Upper lobe of left lung (tissue), 4 donors: ENCODE data around the gene SLC12A8.

Experiments used
- CTCF ChIP-seq, 6 experiments: fragments of 450-650 bp in 4 of 6; fragments of 200-600 bp in 2 of 6; sonication (generic) in 2 of 6; IDR thresholded peaks; one replicate each; pipeline ENCODE4 v1.5.1; 2016 to 2019; ENCODE audit warnings: antibody characterized with exemption in 6 of 6
- POLR2A ChIP-seq, 4 donors: fragments of 450-650 bp; IDR thresholded peaks; one replicate each; pipeline ENCODE4 v1.5.1; 2016 to 2017; ENCODE audit warnings: antibody characterized with exemption in 4 of 4, mild to moderate bottlenecking in 2 of 4

GRCh38 chr3:125163739-125164601 is 48.6 kb downstream of the SLC12A8 start:
- TF ChIP-seq CTCF (IDR thresholded peaks at IDR 0.05): peak in 3 of 6 experiments; percentile 19 to 44 (median 27)
- TF ChIP-seq POLR2A (IDR thresholded peaks at IDR 0.05): no peak
